Activated T-cell treated with anti-CD3 and anti-CD28 coated beads, Interleukin-2, amount 50 U/mL, for 48 hours (primary cell): ENCODE data around the gene FER.
"Not testable (repeated sequence)": the region's sequence is repeated elsewhere in the genome, so short reads cannot be mapped to it uniquely, and the experiment has no call there.

Experiments used
- DNase-seq, 2 experiments: peaks; one replicate each; pipeline ENCODE4 v3.0.0-alpha.2; 2020

The FER gene

DNA sequence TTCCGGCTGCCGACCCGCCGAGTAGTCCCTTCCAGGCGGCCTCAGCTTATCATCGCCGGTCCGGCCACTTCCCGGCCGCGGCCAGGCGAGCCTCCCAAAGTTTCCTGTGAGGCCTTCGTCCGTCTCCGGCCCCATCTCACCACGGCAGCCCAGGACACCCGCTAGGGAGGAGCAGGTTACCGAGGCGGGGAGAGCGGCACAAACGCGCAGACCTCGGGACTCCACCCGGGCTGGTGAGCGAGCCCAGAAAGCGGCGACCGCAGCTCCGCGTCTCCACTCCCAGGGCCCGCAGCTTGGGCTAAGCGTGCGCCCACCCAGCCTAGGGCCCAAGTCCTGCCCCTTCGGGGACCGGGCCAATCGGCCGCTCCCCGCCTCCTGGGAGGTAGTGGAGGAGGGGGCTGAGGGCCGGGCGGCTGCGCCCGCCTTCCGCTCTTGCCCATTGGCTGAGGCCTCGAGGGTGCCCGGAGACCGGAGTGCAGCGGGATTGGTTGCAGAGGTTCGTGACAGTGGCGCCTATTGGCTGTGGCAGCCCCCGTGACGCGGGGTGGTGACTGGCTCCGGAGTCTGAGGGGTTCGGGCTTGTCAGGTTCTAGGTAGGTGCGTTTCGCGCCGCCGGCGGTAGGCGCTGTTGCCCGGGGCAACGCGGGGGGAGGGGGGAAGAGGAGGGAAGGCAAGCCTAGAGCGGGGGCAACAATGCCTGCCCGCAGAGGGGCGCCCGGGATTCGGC lies 867 bp downstream of the FER start:
- DNase-seq: peak; percentile 96 to 98

DNA sequence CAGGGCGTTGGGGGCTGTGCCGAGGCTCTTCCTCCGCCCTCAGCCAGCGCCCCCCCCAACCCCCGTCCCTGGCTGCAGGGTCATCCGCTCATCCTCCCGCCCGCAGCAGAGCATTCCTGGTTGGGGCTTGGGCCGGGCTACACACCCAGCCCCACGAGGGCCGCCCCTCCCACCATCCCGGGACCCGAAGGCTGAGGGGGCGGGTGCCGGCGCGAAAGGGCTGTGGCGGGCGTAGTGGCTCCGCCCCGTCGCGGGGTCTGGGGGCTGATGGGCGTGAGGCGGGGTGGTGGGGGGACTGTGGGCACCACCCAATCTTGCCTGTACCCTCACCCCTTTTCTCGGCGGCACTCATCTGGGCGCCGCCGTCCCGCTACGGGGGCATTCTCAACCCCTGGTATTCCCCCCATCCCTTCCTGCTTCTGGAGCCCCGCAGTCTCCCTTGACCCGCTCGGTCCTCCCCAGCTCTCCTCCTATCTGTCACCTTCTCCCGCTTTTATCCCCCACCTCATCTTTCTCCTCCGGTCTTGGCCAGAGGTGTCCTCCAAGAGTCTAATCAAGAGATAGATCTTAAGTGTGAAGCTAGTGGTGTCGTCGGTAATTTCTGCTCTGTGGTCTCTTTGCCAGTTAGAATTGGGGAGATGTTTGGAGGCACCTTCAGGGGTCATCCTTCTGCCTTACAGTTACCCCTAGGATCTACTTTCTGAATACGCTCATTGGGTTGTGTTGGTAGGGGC lies 1.6 kb downstream of the FER start:
- DNase-seq: peak in 1 of 2 experiments; percentile 41

GRCh38 chr5:108753331-108753730 lies 5.6 kb downstream of the FER start:
- no peak for DNase-seq

GRCh38 chr5:108753877-108754276 lies 6.2 kb downstream of the FER start:
- peak in 1 of 2 experiments; percentile 17 for DNase-seq

GRCh38 chr5:108760512-108760911 lies 12.8 kb downstream of the FER start:
- DNase-seq: no peak

GRCh38 chr5:108762660-108763059 lies 15.0 kb downstream of the FER start:
- no peak for DNase-seq

GRCh38 chr5:108763222-108763916 lies 15.7 kb downstream of the FER start:
- DNase-seq: no peak

GRCh38 chr5:108765647-108766046 lies 17.9 kb downstream of the FER start:
- no peak for DNase-seq

DNA sequence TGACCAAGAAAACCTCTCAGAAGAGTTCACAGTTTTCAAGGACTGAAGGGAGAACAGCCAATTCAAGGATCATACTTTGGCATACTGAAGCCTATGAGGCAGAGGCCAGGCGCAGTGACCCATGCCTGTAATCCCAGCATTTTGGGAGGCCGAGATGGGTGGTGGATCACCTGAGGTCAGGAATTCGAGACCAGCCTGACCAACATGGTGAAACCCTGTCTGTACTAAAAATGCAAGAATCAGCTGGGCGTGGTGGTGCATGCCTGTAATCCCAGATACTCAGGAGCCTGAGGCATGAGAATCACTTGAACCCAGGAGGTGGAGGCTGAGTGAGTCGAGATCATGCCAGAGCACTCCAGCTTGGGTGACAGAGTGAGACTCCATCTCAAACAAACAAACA lies 19.2 kb downstream of the FER start:
- not testable (repeated sequence) for DNase-seq

- DNase-seq: no peak
These were observed 21.7 kb downstream of the FER start for GRCh38 chr5:108769352-108769751.

DNA sequence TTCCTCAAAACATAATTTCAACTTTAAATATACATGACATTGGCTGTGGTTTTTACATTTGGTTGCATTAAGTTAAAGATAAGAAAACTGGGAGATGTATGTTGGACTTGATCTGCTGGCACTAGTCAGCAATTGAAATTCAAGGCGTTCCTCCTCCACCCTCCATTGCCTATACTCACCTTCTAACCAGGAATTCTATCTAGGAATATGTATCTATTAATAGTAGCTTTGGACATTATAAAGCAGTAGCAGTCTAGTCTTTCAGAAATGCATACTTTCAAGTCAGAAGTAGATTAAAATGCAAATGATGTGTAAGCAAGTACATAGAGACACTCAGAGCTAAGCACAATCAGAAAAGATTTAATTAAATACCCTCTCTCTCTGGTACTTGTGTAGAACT lies 24.9 kb downstream of the FER start:
- DNase-seq: no peak

- DNase-seq: no peak
These were observed 25.6 kb downstream of the FER start for GRCh38 chr5:108773330-108773729.

DNA sequence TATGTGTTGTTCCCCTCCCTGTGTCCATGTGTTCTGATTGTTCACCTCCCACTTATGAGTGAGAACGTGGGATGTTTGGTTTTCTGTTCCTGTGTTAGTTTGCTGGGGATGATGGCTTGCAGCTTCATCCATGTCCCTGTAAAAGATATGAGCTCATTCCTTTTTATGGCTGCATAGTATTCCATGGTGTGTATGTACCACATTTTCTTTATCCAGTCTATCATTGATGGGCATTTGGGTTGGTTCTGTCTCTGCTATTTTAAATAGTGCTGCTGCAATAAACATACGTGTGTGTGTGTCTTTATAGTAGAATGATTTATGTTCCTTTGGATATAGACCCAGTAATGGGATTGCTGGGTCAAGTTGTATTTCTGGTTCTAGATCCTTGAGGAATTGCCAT lies 26.4 kb downstream of the FER start:
- not testable (repeated sequence) for DNase-seq

DNA sequence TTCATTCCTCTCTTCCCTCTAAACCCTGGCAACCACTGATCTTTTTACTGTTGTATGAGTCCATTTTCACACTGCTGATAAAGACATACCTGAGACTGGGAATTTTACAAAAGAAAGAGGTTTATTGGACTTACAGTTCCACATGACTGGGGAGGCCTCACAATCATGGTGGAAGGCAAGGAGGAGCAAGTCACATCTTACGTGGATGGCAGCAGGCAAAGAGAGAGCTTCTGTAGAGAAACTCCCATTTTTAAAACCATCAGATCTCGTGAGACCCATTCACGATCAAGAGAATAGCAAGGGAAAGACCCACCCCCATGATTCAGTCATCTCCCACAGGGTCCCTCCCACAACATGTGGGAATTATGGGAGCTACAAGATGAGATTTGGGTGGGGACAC lies 29.9 kb downstream of the FER start:
- not testable (repeated sequence) for DNase-seq

DNA sequence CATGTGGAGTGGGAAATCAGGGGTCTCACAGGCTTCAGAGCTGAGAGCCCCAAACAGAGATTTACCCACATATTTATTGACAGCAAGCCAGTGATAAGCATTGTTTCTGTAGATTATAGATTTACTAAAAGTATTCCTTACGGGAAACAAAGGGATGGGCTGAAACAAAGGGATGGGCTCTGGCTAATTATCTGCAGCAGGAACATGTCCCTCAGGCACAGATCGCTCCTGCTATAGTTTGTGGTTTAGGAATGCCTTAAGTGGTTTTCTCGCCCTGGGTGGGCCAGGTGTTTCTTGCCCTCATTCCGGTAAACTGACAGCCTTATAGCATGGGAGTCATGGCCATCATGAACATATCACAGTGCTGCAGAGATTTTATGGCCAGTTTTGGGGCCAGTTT lies 36.9 kb downstream of the FER start:
- not testable (repeated sequence) for DNase-seq

- DNase-seq: no peak
These were observed 39.2 kb downstream of the FER start for GRCh38 chr5:108786806-108787483.

- no peak for DNase-seq
These were observed 40.4 kb downstream of the FER start for GRCh38 chr5:108788142-108788541.

DNA sequence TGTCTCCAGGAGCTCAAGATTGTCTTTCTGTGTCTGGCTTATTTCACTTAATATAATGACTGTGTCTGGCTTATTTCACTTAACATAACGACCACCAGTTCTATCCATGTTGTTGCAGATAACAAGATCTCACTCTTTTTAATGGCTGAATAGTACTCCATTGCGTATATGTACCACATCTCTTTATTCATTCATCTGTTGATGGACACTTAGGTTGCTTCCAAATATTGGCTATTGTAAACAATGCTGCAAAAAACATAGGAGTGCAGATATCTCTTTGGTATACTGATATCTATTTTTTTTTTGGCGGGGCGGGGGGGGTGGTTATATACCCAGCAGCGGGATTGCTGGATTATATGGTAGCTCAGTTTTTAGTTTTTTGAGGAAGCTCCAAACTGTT lies 45.5 kb downstream of the FER start:
- no peak for DNase-seq

DNA sequence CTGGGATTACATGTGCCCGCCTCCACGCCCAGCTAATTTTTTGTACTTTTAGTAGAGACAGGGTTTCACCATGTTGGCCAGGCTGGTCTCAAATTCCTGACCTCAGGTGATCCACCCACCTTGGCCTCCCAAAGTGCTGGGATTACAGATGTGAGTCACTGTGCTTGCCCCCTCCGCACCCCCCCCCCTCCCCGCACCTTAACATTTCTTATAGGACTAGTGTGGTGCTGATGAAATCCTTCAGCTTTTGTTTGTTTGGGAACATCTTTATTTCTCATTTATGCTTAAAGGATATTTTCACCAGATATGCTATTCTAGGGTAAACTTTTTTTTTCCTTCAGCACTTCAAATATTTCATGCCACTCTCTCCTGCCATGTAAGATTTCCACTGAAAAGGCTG lies 46.7 kb downstream of the FER start:
- not testable (repeated sequence) for DNase-seq

- no peak for DNase-seq
These were observed 49.7 kb downstream of the FER start for GRCh38 chr5:108797396-108797795.

DNA sequence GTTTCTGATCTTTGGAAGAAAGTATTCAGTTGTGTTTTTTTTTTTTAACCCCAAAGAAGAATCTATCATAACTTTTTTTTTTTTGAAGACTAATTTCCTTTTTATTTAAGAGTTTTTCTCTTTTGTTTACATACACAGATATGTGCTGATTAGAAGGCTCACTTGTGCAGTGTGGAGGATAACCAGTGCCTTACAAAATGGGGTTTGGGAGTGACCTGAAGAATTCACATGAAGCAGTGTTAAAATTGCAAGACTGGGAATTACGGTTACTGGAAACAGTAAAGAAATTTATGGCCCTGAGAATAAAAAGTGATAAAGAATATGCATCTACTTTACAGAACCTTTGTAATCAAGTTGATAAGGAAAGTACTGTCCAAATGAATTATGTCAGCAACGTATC lies 50.3 kb downstream of the FER start:
- no peak for DNase-seq

GRCh38 chr5:108798513-108799265 lies 51.0 kb downstream of the FER start:
- no peak for DNase-seq

DNA sequence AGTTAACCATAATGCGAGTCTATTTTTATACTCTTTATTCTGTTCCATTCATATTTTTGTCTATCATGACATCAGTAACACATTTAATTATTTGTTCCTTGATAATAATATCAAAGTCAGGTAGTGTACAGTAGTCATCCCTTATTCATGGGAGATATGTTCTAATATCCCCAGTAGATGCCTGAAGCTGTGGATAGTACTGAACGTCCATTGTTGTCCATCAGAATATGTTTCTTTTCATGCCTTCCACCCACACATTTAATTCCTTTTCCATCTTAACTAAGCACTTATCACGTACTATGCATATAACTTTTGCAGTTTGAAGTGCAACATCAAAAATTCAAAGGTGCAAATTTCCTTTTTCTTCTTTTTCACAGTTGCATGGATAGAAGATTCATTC lies 53.6 kb downstream of the FER start:
- DNase-seq: no peak
